ENCODE measurements around the gene PPIB. TPM values are rescaled to one million over a fixed set of nuclear protein-coding genes. Genes with fewer than 3 reads are reported as not detected.

Gene PPIB
- total RNA-seq, 3 donors from 2014 or later (not counting 1 experiment from before 2014, with no cell fraction given) = 234 to 298 (median 251) TPM

DNA sequence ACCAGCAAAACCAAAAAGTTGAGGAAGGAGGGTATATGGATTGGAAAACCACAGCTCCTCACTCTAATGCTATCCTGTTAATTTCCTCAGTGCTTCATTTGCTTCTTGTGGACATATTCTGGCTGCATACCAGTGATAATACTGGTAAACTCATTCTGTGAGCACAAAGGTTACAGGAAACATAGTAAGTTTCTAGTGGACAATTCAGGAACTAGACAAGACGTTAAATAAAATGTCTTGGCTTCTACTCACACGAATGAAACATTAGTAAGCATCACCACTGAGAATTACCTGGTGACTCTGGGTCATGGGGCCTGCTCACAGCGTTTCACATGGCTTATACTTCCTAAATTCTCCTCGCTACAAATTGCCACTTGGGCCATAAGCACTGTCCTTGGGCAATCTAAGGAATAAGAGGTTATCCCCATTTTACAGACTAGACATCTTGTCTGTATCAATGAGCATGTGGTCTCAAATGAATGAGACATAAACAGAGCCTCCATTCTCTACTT, 20.1 kb upstream of the PPIB start:
- no peak overlapping the region for H3K4me3 Mint-ChIP-seq
- no peaks in the 10 kb centered on the region for H3K9me3 ChIP-seq (ENCODE audit: control insufficient read depth, insufficient read depth, low read length)
- DNase-seq (no peak), ATAC-seq (no peak)
- H3K27me3 ChIP-seq (ENCODE audit: control insufficient read depth, insufficient read depth, low read length) = no peaks in the 10 kb centered on the region
- no peak overlapping the region for H3K4me3 ChIP-seq (ENCODE audit: low read length)
- H3K36me3 Mint-ChIP-seq = peaks cover 11% of the 10 kb centered on the region
- H3K4me1 Mint-ChIP-seq = no peaks in the 10 kb centered on the region
- no peaks in the 10 kb centered on the region for H3K9me3 Mint-ChIP-seq
- 94% methylated on average over 4 of the region's 4 CpGs for WGBS (ENCODE audit: insufficient coverage)
- no peak overlapping the region for H3K27ac ChIP-seq (ENCODE audit: low read length)
- H3K27ac Mint-ChIP-seq = no peak overlapping the region
- H3K27me3 Mint-ChIP-seq (ENCODE audit: low read depth in 2 of 2) = no peaks in the 10 kb centered on the region
- no peaks in the 10 kb centered on the region for H3K4me1 ChIP-seq (ENCODE audit: control insufficient read depth, insufficient read depth, low read length)
- peaks cover 17% of the 10 kb centered on the region for H3K36me3 ChIP-seq (ENCODE audit: control insufficient read depth, insufficient read depth, low read length)
- intact Hi-C loops (cut with micrococcal nuclease) = no loop called here
- no peak for TF ChIP-seq CTCF (IDR thresholded peaks at IDR 0.05)

GRCh38 chr15:64180235-64180824, 17.5 kb upstream of the PPIB start:
- 67% methylated on average over 5 of the region's 8 CpGs for WGBS (ENCODE audit: insufficient coverage)
- no peaks in the 10 kb centered on the region for H3K4me1 Mint-ChIP-seq

DNA sequence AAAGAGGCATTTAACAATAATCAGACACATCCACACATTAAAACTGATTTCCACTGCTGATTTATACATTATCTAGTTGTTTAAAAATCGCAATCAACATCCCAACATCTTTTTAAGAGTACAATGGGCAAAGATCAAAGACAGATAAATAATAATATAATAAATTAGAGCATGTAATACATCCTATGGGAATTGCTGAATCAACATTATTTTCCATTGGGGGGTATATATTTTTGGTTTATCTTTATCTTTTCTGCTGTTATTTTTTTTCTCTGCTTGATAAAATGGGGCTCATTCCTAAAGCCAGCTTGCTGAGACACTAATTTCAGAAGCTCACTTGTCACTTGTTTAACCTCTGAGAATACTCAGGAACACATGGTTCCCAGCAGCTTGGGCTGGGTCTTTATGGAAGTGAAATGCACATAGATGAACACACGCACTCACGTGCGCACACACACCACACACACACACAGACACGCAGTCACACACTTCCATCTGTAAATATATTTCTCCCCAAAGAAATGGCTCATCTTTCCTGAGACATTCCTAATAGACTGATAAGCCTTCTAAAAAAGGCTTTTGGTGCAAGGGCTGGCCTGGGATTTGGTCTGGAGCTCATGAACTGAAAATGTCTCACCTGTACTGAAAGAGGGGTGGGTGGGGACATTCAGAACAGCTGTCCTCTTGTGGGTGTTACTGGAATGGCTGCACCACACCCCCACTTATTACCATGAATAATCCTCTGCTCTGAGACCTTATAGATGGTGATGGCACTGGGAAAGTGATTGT, 3.5 kb upstream of the PPIB start:
- no peak for ATAC-seq
- no peak for DNase-seq
- TF ChIP-seq CTCF (IDR thresholded peaks at IDR 0.05) = no peak
- no peak overlapping the region for H3K27ac Mint-ChIP-seq
- no peak overlapping the region for H3K4me3 Mint-ChIP-seq
- no peaks in the 10 kb centered on the region for H3K27me3 Mint-ChIP-seq (ENCODE audit: low read depth in 2 of 2)
- H3K4me1 Mint-ChIP-seq = peaks cover 21 to 23% of the 10 kb centered on the region in 2 donors
- H3K9me3 Mint-ChIP-seq = no peaks in the 10 kb centered on the region
- no peak overlapping the region for H3K27ac ChIP-seq (ENCODE audit: low read length)
- 95% methylated on average over 4 of the region's 5 CpGs for WGBS (ENCODE audit: insufficient coverage)
- no peaks in the 10 kb centered on the region for H3K9me3 ChIP-seq (ENCODE audit: control insufficient read depth, insufficient read depth, low read length)
- no peaks in the 10 kb centered on the region for H3K36me3 Mint-ChIP-seq
- no peaks in the 10 kb centered on the region for H3K27me3 ChIP-seq (ENCODE audit: control insufficient read depth, insufficient read depth, low read length)
- H3K4me1 ChIP-seq (ENCODE audit: control insufficient read depth, insufficient read depth, low read length) = peaks cover 22% of the 10 kb centered on the region
- intact Hi-C loops (cut with micrococcal nuclease) = no loop called here
- peaks cover 1% of the 10 kb centered on the region for H3K36me3 ChIP-seq (ENCODE audit: control insufficient read depth, insufficient read depth, low read length)
- no peak overlapping the region for H3K4me3 ChIP-seq (ENCODE audit: low read length)

More at GRCh38 chr15:64180235-64180824, 17.5 kb upstream of the PPIB start:
- Mint-ChIP-seq H3K36me3 (peaks cover 18% of the 10 kb centered on the region), H3K9me3 (no peaks in the 10 kb centered on the region), H3K27me3 (ENCODE audit: low read depth in 2 of 2) (no peaks in the 10 kb centered on the region), H3K4me3 (no peak overlapping the region), H3K27ac (no peak overlapping the region)
- ATAC-seq (no peak), DNase-seq (no peak)
- Histone ChIP-seq H3K9me3 (ENCODE audit: control insufficient read depth, insufficient read depth, low read length) (no peaks in the 10 kb centered on the region), H3K4me1 (ENCODE audit: control insufficient read depth, insufficient read depth, low read length) (no peaks in the 10 kb centered on the region), H3K4me3 (ENCODE audit: low read length) (no peak overlapping the region), H3K36me3 (ENCODE audit: control insufficient read depth, insufficient read depth, low read length) (peaks cover 23% of the 10 kb centered on the region), H3K27ac (ENCODE audit: low read length) (peak overlapping the region; percentile 50), H3K27me3 (ENCODE audit: control insufficient read depth, insufficient read depth, low read length) (no peaks in the 10 kb centered on the region)
- no peak for TF ChIP-seq CTCF (IDR thresholded peaks at IDR 0.05)
- intact Hi-C loops (cut with micrococcal nuclease) = no loop called here

Data from natural killer cell (primary cell).